ENCODE measurements around the gene KRTAP5-2.

KRTAP5-2 gene

DNA sequence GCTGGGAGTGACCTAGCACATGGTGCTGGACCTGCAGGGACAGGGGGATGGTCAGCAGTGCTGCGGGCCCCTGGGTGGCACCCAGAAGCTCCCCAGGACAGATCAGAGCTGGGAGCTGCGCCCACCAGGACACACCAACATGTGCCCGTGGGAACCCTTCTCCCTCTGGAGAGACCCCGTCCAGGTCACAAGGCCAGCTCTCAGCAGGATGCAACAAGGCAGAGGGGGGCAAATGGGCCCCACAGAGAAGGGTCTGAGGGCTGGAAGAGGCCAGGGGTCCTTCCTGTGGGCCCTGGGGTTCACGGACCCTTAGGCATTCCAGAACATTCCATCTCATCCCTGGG lies 32.2 kb downstream of the KRTAP5-2 start:
- no peak for DNase-seq

DNA sequence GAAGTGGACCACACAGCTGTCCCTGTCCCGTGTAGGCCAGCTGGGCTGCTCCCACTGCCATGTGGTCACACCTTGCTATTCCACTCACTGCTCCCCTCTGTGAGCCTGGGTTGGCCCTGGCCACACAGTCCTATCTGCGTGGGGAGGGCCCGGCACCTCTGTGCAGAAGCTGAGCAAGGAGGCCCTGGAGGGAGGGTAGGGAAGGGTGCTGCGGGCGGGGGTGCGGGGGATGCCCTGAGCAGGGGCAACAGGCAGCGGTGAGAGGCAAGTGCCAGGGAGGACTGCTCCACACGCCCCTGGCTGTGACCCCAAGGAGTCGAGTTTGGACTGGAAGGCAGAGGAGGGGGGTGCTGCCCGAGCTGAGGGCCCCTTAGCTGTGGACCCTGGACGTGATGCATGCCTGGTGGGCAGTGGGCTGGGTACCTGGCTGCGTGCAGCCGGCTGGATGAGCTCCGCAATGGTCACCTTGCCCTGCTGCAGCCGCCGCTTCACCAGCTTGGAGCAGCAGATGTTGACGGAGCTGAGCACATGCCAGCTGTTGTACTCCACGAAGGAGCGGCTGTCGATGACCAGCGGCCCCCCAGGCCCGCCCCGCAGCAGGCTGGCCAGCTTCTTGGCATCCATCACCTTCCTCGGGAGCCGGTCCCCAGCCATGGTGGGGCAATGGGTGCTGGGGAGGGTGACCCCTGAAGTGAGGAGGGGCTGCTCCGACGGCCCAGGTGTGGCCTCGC lies 32.8 kb downstream of the KRTAP5-2 start:
- DNase-seq = no peak

DNA sequence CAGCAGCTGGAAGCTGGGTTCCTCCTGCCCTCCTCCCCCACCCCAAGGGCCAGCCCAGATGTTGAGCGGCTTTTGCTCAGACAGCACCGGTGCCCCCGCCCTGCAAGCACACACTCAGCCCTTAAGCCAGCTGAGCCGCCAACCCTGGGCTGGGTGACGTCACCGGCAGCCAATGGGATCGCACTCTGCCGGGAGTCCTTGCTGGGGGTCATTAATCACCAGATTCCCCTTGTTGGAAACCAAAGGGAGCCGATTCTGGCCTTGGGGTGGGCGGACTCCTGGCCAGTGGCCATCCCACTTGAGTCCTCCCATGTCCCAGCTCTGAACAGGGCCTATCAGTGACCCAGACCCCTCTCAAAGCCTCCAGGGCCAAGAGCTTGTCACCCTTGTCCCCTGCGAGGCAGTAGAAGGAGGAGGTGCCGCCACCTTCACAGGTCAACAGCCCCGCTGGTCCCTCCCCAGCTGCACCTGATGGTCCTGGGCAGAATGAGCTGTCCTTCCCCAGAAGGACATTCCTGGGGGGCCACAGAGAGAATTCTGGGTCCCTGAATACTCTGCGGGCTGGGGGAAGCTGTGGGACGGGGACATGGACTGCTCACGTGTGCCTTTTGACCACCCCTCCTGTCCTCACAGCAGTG lies 33.4 kb downstream of the KRTAP5-2 start:
- no peak for DNase-seq

DNA sequence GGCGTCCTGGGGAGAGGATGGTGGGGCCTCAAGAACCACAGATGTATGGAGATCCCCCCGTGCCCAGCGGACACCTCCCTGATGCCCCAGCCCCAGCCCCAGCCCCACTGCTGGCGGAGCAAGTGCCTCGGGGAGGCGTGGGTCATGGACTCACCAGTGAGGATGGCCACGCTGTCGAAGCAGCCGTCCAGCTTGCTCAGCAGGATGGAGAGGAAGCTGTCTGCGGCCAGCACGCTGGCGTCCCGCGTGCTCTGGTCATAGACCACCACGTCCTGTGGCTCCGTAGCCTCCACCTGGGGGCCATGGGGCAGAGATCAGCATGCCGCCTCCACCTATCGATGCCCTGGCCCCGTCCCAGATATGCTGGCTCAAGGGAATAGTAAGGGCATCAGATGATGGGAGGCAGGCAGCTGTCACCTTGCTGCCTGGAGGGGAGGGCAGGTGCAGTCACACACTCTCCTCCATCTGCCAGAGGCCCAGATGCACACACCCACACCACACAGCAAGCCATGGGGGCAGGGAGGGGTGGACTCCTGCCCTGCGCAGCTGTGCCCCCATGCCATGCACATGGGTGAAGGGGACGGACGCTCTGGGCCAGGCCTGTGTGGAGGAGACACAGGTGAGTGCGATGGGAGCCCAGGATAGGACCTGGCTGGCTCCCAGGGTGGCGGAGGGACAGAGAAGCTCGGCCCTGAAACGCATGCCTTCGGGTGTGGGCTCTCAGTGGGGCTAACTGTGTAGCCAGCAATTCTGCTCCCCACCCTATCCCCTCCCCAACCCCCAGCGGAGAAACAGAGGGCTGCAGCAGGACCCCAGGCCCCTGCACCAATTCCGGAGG lies 34.2 kb downstream of the KRTAP5-2 start:
- DNase-seq = no peak

DNA sequence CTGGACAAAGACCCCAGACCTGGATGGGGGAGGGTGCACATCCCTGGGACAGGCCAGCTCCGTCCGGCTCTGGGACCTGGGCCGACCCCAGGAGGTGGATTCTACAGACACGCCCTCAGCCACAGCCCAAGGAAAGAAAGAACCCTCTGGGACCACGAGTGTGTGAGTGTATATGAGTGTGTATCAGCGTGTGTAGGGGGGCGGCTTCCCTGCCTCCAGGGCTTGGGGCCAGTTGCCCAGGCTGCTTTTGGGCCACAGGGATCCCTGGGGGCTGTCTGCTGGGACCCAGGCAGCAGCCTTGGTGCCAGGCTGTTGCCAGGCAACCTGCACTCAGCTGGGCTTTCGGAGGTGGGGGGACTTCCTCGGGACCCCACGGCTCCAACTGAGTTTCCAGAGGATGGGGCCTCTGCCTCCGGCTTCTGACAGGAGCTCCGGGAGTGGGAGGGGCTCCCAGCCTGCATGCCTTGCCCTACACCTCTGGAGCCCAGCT lies 34.9 kb downstream of the KRTAP5-2 start:
- no peak for DNase-seq

DNA sequence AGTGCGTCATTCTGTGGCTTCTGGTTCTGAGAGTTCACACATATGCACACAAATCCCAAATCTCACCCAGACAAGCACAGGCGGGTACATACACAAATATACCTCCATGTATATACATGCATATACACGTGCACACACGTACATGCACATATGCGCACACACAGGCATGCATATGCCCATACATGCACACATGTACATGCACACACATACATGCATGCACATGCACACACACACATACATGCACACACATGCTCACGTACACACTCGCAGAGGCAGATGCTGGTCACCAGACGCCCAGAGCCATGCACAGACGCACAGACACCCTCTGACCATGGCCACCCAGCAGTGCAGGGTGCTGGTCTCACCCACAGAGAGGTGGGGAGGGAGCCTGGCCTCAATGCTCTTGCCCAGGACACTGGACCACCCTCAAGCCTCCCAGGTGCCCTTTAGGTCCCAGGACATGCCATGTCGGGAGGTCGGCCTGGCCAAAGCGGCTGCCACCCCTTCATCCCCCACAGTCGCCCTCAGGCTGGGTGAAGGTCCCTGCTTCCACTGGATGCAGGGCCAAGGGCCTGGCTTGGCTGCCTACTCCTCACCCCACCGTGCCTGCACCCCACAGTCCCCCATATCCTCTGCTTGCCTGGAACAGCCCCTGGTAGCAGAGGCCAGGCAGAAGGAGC lies 35.5 kb downstream of the KRTAP5-2 start:
- no peak for DNase-seq

DNA sequence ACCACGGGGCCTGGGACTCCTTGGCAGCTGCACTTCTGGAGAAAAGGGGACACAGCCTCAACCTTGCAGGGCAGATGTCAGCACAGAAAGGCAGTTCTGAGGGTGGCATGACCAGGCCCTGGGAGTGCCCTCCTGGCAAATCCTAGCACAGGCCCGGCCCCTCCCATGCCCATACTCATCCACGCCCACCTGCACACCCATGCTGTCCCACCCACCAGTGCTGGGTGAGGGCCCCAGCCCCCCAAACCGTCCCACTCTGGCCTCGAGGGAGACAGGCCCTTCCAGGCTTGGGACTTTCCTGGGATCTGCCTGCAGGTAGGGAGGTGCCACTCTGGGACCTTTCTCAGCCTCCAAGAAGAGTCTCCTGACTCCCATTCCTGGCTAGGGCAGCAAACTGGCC lies 36.1 kb downstream of the KRTAP5-2 start:
- no peak for DNase-seq

DNA sequence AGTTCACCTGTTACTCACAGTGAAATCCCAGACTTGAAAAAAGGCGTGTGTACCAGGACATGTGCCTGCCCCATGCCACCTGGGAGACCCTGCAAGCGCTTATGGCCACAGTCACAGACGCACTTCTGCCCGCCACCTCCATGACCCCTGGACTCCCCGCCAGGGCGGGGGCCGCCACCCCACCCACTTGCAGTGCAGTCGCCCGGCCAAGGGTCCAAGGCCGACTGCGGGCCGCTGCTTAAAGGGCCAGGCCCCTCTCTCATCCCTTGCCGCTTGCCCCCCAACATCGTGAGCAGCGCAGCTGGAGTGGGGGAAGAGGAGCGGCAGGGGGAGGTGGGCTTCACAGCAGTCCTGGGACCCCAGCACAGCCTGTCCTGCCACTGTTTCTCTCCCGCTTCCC lies 36.8 kb downstream of the KRTAP5-2 start:
- no peak for DNase-seq

DNA sequence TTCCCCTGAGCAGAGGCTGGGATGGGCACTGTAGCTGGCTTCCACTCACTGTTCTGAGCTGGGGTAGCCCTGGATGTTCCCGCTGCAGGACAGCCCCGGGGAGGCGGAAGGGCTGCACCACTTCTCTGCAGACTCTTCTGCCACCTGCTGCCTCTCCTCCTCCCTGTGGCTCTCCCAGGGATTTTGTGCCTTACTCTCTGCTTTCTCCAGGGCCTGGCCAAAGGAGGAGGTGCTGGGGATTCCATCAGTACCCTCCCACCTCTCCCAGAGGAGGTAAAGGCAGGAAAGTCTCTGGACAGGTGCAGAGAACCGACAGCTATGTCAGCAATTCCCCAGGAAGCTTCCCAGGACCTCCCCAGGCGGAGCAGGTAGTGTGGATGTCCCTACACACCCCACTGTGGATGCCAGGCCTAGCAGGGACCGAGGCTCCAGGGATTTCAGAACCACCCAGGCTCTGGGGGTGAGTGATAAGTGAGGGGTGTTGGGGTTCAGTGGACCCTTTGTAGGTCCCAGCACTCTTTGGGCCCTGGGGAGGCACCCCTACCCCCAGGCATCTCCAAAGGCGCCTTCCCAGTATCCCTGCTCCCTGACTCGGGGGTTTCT lies 37.3 kb downstream of the KRTAP5-2 start:
- DNase-seq = no peak

DNA sequence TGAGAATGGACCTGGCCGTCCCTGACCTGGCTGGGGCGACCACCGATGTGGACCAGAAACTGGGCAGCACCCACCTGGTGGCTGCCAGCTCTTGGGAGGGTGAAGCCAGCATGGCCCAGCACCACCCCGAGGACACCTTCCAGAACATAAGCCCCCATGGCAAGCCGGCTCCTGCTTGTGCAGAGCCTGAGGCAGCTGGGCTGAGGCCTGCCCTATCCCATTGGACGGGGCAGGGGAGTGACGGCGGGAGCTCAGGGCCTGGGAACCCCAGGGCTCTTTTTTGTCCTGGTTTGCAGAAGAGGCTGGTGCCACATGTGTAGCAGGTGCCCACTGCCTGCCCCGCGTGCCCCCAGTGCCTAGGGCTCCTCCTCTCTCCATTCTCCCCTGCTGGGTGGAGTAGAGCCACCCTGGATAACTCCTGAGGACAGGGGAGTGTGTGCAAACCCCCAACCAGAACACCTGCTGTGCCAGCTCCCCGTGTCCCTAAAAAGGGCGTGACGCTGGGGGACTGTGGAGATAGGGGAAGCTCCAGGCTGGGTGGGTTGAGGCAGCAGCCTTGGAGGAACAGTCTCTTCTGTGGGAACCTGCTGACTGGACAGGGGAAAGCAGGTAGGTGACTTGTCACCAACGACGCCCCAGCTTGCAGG lies 38.0 kb downstream of the KRTAP5-2 start:
- DNase-seq = no peak

DNA sequence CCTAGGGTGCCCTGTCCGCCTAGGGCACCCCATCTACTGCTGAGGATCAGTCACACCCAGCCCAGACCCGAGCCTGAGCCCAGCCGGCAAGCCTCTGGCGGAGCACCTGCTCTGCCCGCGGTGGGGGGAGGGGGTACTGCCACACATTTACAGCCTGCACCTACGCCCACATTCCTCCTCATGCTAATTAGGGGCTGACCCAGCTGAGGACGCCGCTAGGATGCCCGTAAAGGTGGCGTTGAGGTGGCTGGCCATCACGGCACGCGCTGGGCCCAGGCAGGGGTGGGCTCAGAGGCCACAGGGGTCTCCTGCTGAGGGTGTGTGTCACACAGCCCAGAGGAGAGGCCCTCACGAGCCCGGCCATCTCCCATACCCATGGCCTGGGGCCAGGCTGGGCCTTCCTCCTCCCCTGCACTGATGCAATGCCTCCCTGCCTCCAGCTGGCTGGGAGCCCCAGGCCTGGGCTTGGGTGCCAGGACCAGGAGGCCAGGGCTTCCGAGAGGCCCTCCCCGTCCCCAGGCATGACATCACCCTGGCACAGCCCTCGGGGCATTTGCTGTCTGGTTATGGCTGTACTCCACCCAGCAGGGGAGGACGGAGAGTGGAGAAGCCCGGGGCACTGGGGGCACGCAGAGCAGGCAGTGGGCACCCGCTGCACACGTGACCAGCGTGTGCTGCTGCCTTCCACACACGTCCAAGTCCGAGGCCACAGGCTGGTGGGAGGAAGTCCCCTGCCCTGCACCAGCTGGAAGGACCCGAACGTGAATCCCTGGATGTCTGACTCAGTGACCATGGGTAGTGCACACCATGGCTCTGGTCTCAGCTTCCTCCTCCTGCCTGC lies 38.8 kb downstream of the KRTAP5-2 start:
- no peak for DNase-seq

DNA sequence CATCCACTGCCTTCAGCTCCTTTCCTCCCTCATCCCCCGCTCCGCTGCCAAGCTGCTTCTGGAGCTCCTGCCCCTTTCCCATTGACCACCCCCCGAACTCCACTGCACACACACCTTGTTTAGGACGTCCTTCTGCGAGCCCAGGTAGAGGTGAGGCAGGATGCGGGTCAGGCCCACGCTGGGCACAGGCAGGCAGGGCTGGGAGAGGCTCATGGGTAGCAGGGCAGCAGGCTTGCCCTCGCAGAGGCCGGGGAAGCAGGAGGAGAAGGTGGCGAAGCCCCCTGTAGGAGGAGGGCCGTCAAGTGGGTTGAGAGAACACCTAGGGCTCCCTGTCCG lies 39.4 kb downstream of the KRTAP5-2 start:
- DNase-seq = no peak

DNA sequence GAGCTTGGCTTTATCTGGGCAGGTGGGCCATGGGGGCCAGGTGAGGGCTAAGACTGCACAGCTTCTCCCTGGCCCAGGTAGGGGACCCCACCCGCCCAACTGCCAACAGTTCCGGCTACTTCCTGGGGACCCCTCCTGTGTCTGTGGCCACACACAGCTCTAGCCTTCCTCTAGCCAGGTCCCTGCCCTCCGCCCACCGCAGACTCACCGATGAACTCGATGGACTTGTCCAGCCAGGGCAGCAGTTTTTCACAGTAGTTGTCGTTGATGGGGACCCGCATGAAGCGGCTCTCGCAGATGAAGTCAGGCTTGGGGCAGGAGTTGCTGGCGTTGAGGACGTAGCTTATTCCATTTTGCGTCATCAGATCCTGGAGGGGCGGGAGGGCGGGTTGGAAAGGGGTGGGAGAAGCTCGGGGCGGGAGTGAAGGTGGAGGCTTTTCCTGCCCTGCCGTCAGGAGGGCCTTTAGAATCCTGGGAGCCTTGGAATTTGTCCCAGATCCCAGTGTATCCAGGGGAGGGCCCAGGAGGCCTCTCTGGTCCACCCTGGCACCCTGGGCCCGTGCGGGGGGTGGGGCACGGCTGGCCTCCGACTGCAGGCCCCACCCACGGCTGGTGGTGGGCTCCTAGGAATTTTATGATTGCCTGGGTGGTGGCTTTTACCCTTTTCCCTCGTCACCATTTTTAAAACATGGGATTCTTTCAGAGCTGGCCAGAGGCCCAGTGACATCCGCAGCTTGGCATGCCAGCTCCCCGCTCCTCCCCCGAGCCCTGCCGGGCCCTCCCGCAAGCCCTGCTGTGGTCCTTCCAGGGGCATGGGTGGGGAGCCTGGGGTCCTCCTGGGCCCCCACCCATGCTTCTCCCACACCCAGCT lies 40.0 kb downstream of the KRTAP5-2 start:
- DNase-seq = no peak

DNA sequence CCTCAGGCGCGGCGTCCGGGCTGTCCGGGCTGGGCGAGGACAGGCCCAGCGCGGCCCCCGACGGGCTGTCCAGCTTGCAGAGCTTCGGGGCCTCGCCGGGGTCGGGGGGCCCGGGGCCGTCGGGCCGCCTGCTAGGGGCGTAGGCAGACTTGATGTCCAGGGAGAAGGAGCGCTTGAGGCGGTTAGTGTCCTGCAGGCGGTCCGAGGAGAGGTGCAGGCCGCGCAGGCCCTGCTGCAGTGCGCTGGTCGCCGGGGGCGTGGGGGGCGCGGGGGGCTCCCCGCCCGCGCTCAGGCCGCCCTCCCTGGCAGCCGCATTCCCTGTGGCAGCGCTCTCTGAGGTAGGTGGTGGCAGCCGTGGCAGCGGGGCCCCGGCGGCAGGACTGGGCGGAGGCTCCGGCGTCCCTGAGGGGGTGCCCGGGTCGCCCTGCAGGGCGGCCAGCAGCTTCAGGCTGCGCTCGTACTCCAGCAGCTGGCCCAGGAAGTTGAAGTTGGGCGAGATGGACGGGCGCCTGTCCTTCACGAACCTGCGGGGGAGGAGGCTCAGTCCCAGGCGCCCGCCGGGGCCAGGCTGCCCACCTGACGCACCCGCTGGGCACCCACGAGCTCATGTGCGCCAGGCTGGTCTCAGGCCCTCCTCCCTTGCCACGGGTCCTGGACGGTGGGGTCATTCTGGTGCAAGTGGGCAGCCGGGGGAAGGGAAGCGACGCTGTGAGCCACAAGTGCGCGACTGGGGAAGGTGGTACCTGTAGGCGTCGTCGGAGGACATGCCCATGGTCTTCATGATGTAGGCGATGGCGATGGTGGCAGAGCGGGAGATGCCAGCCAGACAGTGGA lies 40.8 kb downstream of the KRTAP5-2 start:
- no peak for DNase-seq

DNA sequence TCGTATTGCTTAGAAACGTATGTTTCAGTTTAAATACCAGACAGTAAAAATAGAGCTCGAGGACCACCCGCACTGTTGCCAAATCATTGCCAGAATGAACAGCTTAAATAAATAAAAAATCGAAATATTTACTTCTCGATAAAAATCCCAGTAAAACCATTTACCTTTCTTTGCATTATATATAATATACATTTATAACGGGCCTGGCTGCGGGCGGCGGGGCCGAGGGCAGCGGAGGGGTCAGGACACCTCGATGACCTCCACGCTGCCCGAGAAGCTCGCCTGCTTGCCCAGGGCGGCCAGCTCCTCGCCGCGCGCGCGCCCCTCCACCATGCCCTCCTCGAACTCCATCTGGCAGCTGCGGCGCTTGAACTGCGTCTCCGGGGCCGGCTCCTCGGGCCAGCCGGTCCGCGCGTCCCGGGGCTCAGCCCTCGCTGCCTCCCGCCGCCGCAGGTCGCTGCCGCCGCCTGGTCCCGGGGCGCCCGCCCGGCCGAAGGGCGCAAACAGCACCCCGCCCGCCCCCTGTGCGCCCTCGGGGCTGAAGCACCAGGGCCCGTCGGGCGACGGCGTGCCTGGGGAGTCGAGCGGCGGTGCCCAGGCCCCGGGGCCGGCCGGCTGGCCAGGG lies 41.7 kb downstream of the KRTAP5-2 start:
- no peak for DNase-seq

DNA sequence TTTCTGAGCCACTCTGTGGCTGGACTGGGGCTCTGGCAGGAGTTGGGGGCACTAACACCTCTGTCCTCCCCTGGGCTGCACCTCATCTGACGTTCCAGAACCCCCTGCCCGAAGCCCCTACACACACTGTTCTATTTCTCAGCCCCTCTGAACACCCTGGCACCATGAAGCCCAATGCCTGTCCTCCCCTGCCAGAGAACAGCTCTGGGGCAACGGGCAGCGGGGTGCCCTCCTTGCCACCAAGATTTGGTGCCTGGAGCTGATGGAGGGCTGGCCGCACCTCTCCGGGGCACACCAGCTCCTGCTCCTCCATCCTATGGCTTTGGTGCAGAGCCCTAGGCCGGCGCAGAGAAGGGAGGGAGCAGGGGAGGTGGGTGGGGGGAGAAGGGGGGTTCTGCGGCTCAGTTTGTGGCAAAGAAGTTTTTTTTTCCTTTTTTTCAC lies 42.4 kb downstream of the KRTAP5-2 start:
- DNase-seq = no peak

DNA sequence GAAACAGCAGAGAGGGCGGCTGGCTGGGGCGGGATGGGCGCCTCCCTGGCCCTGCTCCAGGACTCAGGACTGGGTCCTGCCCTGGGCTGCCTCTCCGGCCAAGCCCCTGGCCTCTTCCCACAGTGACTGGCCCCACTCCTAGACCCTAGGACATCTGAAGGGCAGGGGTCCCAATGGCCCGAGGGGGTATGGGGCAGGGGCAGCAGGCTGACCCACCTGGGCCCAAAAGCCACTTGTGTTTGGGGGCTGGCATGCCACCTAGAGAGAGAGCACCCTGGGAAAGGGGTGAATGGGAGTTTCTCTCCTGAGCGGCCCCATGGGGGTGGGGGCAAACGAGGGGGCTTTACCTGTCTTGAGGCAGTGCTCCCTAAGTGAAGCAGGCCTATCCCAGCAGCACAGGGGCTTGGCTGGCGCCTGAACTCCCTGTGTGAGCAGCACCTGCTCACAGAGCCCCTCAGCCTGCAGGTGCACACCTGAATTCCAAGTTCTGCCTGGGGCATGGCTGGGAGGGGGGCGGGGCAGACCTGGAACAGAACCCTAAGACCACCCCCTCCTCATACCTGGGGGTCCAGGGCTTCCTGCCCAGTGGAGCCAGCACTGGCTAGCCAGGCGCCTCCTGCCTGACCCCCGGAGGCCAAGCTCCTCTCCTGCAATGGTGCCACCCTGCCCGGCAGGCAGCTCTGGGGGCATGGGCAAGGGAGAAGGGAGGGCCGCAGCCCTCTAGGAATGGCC lies 42.9 kb downstream of the KRTAP5-2 start:
- no peak for DNase-seq

Measured in SHP77 treated with DMSO at 0.1 percent for 48 hours (cell line).